ENCODE results near the gene RAB18. TPM values are rescaled to one million over a fixed set of nuclear protein-coding genes. Genes with fewer than 3 reads are reported as not detected.

Gene RAB18
- total RNA-seq, 1 donor from 2014 or later: 162 TPM

GRCh38 chr10:27481486-27481885, 22.6 kb upstream of the RAB18 start:
- H3K27me3 Mint-ChIP-seq (ENCODE audit: low read depth, unreplicated experiment): no peaks in the 10 kb centered on the region
- DNase-seq (ENCODE audit: low read depth) (no peak), FAIRE-seq (no peak)
- H3K36me3 Mint-ChIP-seq (ENCODE audit: low read depth, unreplicated experiment): no peaks in the 10 kb centered on the region
- no peak overlapping the region for H3K4me2 ChIP-seq (ENCODE audit: low read length)
- H3K9me3 Mint-ChIP-seq (ENCODE audit: unreplicated experiment): peaks cover 3% of the 10 kb centered on the region
- H3K4me3 ChIP-seq (ENCODE audit: insufficient read depth, low read depth, low read length): no peak overlapping the region
- H3K36me3 ChIP-seq (ENCODE audit: insufficient read depth, low read length): no peaks in the 10 kb centered on the region
- no peak overlapping the region for H2AFZ ChIP-seq (ENCODE audit: low read depth, low read length)
- TF ChIP-seq CTCF (IDR thresholded peaks at IDR 0.05; ENCODE audit: insufficient read depth, low read depth, low read length): no peak
- no peak for TF ChIP-seq EZH2 (IDR thresholded peaks at IDR 0.05; ENCODE audit: insufficient read depth, low read length)
- no peak overlapping the region for H3K4me3 Mint-ChIP-seq (ENCODE audit: unreplicated experiment)
- no peaks in the 10 kb centered on the region for H3K4me1 ChIP-seq (ENCODE audit: insufficient read depth, low read length)
- no peaks in the 10 kb centered on the region for H3K9me3 ChIP-seq (ENCODE audit: insufficient read depth, low read depth, low read length)
- H3K9ac ChIP-seq (ENCODE audit: low read length): no peak overlapping the region
- H4K20me1 ChIP-seq (ENCODE audit: insufficient read depth, low read length): no peaks in the 10 kb centered on the region
- no peak overlapping the region for H3K27ac ChIP-seq (ENCODE audit: low read depth, low read length)
- no peak overlapping the region for H3K27ac Mint-ChIP-seq (ENCODE audit: unreplicated experiment)
- H3K79me2 ChIP-seq (ENCODE audit: insufficient read depth, low read length): no peaks in the 10 kb centered on the region
- H3K27me3 ChIP-seq (ENCODE audit: insufficient read depth, low read length): peaks cover 4% of the 10 kb centered on the region
- H3K4me1 Mint-ChIP-seq (ENCODE audit: low read depth, unreplicated experiment): no peaks in the 10 kb centered on the region

- H3K36me3 Mint-ChIP-seq (ENCODE audit: low read depth, unreplicated experiment): no peaks in the 10 kb centered on the region
- H3K27ac Mint-ChIP-seq (ENCODE audit: unreplicated experiment): no peak overlapping the region
- H2AFZ ChIP-seq (ENCODE audit: low read depth, low read length): no peak overlapping the region
- no peaks in the 10 kb centered on the region for H3K4me1 Mint-ChIP-seq (ENCODE audit: low read depth, unreplicated experiment)
- no peaks in the 10 kb centered on the region for H3K4me1 ChIP-seq (ENCODE audit: insufficient read depth, low read length)
- peaks cover 3% of the 10 kb centered on the region for H3K9me3 Mint-ChIP-seq (ENCODE audit: unreplicated experiment)
- H3K27me3 ChIP-seq (ENCODE audit: insufficient read depth, low read length): peaks cover 4% of the 10 kb centered on the region
- no peaks in the 10 kb centered on the region for H3K36me3 ChIP-seq (ENCODE audit: insufficient read depth, low read length)
- no peaks in the 10 kb centered on the region for H4K20me1 ChIP-seq (ENCODE audit: insufficient read depth, low read length)
- FAIRE-seq: no peak
- H3K79me2 ChIP-seq (ENCODE audit: insufficient read depth, low read length): no peaks in the 10 kb centered on the region
- no peaks in the 10 kb centered on the region for H3K27me3 Mint-ChIP-seq (ENCODE audit: low read depth, unreplicated experiment)
- H3K4me3 ChIP-seq (ENCODE audit: insufficient read depth, low read depth, low read length): no peak overlapping the region
- no peaks in the 10 kb centered on the region for H3K9me3 ChIP-seq (ENCODE audit: insufficient read depth, low read depth, low read length)
- H3K4me3 Mint-ChIP-seq (ENCODE audit: unreplicated experiment): no peak overlapping the region
- TF ChIP-seq CTCF (IDR thresholded peaks at IDR 0.05; ENCODE audit: insufficient read depth, low read depth, low read length) (no peak), EZH2 (IDR thresholded peaks at IDR 0.05; ENCODE audit: insufficient read depth, low read length) (no peak)
- no peak overlapping the region for H3K27ac ChIP-seq (ENCODE audit: low read depth, low read length)
- no peak overlapping the region for H3K9ac ChIP-seq (ENCODE audit: low read length)
- peak; percentile 4 for DNase-seq (ENCODE audit: low read depth)
- H3K4me2 ChIP-seq (ENCODE audit: low read length): peak overlapping the region; percentile 25
Observed at GRCh38 chr10:27482984-27483956, 20.8 kb upstream of the RAB18 start.

- Histone ChIP-seq H3K79me2 (ENCODE audit: insufficient read depth, low read length) (no peaks in the 10 kb centered on the region), H4K20me1 (ENCODE audit: insufficient read depth, low read length) (no peaks in the 10 kb centered on the region), H3K4me3 (ENCODE audit: insufficient read depth, low read depth, low read length) (no peak overlapping the region), H3K27ac (ENCODE audit: low read depth, low read length) (no peak overlapping the region), H3K9ac (ENCODE audit: low read length) (no peak overlapping the region), H3K4me1 (ENCODE audit: insufficient read depth, low read length) (no peaks in the 10 kb centered on the region), H3K4me2 (ENCODE audit: low read length) (no peak overlapping the region), H3K9me3 (ENCODE audit: insufficient read depth, low read depth, low read length) (no peaks in the 10 kb centered on the region), H2AFZ (ENCODE audit: low read depth, low read length) (no peak overlapping the region), H3K27me3 (ENCODE audit: insufficient read depth, low read length) (peaks cover 4% of the 10 kb centered on the region), H3K36me3 (ENCODE audit: insufficient read depth, low read length) (no peaks in the 10 kb centered on the region)
- Mint-ChIP-seq H3K27me3 (ENCODE audit: low read depth, unreplicated experiment) (no peaks in the 10 kb centered on the region), H3K27ac (ENCODE audit: unreplicated experiment) (no peak overlapping the region), H3K4me3 (ENCODE audit: unreplicated experiment) (no peak overlapping the region), H3K9me3 (ENCODE audit: unreplicated experiment) (peaks cover 1% of the 10 kb centered on the region), H3K4me1 (ENCODE audit: low read depth, unreplicated experiment) (no peaks in the 10 kb centered on the region), H3K36me3 (ENCODE audit: low read depth, unreplicated experiment) (no peaks in the 10 kb centered on the region)
- no peak for FAIRE-seq
- DNase-seq (ENCODE audit: low read depth): no peak
- TF ChIP-seq CTCF (IDR thresholded peaks at IDR 0.05; ENCODE audit: insufficient read depth, low read depth, low read length): no peak
- no peak for TF ChIP-seq EZH2 (IDR thresholded peaks at IDR 0.05; ENCODE audit: insufficient read depth, low read length)
Observed at GRCh38 chr10:27485368-27485767, 18.7 kb upstream of the RAB18 start.

Data from astrocyte (in vitro differentiated cells and primary cell).